ENCODE data around the gene SRGAP2B.
"Not testable (repeated sequence)": the region's sequence is repeated elsewhere in the genome, so short reads cannot be mapped to it uniquely, and the experiment has no call there.

DNA sequence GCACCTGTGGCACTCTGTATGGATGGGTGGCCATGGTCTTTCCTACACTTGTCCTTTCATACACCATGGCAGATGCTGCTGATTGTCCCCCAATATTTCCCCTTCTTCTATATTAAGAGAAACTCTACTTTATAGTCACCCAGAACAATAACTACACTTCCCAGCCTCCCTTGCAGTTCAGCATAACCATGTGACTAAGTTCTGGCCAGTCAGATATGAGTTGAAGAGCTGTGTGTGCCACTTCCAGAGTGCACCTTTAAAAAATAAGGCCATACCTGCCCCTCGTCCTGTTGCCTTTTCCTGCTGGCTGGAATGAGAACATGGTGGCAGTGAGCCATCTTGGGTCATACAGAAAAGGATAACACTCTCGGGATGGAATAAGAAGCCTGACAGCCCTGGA, 108.0 kb downstream of the SRGAP2B start:
- not testable (repeated sequence) for TF ChIP-seq POLR2A (IDR thresholded peaks at IDR 0.05; ENCODE audit: low read depth, low read length); FOS (IDR thresholded peaks at IDR 0.05; ENCODE audit: low read depth, low read length); MAFK (IDR thresholded peaks at IDR 0.05; ENCODE audit: low read depth, low read length); MXI1 (IDR thresholded peaks at IDR 0.05; ENCODE audit: borderline replicate concordance, low read depth, low read length); RAD21 (IDR thresholded peaks at IDR 0.05; ENCODE audit: low read length); RFX5 (IDR thresholded peaks at IDR 0.05; ENCODE audit: low read depth, low read length)
- TF ChIP-seq, protein P1, sequence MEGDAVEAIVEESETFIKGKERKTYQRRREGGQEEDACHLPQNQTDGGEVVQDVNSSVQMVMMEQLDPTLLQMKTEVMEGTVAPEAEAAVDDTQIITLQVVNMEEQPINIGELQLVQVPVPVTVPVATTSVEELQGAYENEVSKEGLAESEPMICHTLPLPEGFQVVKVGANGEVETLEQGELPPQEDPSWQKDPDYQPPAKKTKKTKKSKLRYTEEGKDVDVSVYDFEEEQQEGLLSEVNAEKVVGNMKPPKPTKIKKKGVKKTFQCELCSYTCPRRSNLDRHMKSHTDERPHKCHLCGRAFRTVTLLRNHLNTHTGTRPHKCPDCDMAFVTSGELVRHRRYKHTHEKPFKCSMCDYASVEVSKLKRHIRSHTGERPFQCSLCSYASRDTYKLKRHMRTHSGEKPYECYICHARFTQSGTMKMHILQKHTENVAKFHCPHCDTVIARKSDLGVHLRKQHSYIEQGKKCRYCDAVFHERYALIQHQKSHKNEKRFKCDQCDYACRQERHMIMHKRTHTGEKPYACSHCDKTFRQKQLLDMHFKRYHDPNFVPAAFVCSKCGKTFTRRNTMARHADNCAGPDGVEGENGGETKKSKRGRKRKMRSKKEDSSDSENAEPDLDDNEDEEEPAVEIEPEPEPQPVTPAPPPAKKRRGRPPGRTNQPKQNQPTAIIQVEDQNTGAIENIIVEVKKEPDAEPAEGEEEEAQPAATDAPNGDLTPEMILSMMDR (conservative IDR thresholded peaks at IDR 0.05; ENCODE audit: low read depth, low read length) = not testable (repeated sequence)
